Right hindlimb (tissue), 1 donor: ENCODE results near the gene ISYNA1.

Experiments
- DNase-seq: peaks from one replicate; pipeline ENCODE4 v3.0.0-alpha.2; 2018

Gene ISYNA1

DNA sequence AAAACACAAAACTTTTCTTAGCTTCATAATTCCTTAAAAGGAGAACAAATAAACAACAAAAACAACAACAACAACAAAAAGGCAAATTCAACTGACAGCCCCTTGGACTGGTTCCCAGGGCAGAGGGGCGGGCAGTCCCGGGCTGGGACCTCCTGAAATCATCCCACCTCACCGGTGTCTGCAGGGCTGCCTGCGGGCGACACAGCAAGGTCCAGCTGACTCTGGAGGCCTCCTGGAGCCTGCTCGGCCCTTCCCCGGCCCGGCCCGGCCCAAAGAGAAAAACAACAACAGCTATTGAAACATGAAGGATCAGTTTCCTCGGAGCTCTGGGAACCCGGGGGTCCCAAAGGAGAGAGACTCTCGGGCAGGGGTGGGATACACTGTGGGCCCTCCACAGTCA is 5.0 kb upstream of the ISYNA1 start:
- DNase-seq, result no peak

DNA sequence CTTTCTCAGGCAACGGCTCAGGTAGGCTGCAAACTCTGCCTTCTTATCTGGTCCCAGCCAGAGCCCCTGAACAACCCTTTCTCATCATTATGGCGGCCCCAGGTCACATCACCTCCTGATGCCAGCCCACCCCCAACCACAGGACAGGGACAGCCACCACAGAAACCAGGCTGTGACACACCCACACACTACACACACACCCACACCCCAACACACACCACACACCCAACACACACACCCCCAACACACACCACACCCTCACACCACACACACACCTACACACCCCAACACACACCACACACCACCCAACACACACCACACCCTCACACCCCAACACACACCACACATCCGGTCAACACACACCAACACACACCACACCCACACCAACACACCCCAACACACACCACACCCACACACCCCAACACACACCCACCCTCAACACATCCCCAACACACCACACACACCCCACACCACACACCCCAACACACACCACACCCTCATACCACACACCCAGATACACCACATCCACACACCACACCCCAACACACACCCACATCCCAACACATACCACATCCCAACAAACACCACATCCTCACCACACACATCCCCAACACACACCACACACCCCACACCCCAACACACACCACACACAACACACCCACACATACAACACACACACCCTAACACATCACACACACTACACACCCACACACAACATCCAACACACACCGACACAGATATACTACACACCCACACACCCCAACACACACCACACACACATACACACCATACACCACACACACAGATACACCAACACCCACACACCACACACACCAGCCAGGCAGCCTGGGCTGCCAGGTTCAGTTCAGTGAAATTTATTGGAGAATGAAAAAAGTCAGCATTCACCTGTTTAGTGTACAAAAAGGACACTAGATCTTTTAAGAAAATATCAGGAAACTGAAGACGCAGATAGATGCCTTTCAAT is 4.2 kb upstream of the ISYNA1 start:
- no peak for DNase-seq

- no peak for DNase-seq
Measured at GRCh38 chr19:18440936-18441803, 3.2 kb upstream of the ISYNA1 start.

DNA sequence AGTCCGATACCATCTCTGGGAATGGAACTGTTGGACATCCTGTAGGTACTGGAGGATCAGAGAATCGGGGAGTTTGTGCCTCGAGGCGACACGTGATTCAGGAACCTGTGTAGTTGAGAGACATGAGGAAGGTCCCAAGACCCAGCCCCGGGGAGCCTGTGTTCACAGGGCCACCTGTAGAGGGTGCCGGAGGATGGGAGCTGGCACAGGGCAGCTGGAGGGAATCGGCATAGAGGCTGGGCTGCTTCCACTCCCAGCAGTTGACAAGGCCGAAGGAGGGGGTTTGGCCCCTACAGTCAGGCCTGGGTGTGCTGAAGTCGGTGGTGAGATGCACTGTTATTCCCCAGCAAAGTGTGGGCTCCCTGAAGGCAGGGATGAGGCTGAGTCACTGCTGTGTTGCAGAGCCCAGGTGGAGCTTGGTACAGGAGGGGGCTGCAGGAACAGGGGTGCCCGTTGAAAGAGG is 2.5 kb upstream of the ISYNA1 start:
- no peak for DNase-seq

DNA sequence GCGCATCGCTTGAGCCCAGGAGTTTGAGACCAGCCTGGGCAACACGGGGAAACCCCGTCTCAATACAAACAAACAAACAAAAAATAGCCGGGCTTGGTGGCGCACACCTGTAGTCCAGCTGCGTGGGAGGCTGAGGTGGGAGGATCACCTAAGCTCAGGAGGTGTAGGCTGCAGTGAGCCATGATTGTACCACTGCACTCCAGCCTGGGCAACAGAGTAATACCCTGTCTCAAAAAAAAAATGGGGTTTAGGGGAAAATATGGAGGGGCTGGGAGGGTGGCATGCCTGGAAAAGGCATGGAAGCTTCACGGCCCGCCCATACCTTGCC is 1.9 kb upstream of the ISYNA1 start:
- DNase-seq, result no peak

- DNase-seq, result no peak
Measured at GRCh38 chr19:18439025-18439909, 1.3 kb upstream of the ISYNA1 start.

- DNase-seq, result peak; percentile 69
Measured at GRCh38 chr19:18438331-18439024, 545 bp upstream of the ISYNA1 start.

GRCh38 chr19:18436671-18437490 is 1.1 kb downstream of the ISYNA1 start:
- DNase-seq, result peak; percentile 86

- no peak for DNase-seq
Measured at GRCh38 chr19:18435842-18436670, 1.9 kb downstream of the ISYNA1 start.

- DNase-seq, result no peak
Measured at GRCh38 chr19:18435178-18435841, 2.6 kb downstream of the ISYNA1 start.

- no peak for DNase-seq
Measured at GRCh38 chr19:18434411-18435175, 3.3 kb downstream of the ISYNA1 start.

DNA sequence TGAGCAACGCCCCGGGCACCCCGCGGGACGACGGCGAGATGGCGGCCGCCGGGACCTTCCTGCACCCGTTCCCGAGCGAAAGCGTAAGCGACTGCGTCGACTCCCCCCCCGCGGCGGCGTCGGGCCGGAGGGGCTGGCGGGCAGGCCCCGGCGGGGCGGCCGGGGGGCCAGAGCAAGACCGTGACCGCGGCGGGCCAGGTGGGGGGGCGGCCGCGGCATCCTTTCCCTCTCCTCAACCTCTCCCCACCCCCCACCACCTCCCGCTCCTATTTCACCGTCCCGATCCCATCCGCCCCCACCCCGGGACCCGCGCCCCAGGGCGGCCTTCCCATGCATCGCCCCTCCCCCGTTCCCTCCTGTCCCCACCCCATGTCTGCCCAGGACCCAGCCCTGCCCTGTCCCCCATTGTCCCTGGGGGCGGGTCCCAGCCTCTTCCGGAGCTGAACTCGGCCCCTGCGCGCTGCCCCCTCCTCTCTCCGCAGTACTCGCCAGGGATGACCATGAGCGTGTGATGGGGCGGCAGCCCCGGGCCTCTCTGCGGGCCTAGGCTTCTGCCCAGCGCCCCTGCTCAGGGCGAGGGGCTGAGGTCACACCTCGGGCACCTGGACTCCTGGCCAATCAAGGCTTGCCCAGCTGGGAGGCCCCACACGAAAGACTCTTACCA is 4.1 kb downstream of the ISYNA1 start:
- peak; percentile 64 for DNase-seq

- DNase-seq, result peak; percentile 72
Measured at GRCh38 chr19:18433015-18433691, 4.8 kb downstream of the ISYNA1 start.

DNA sequence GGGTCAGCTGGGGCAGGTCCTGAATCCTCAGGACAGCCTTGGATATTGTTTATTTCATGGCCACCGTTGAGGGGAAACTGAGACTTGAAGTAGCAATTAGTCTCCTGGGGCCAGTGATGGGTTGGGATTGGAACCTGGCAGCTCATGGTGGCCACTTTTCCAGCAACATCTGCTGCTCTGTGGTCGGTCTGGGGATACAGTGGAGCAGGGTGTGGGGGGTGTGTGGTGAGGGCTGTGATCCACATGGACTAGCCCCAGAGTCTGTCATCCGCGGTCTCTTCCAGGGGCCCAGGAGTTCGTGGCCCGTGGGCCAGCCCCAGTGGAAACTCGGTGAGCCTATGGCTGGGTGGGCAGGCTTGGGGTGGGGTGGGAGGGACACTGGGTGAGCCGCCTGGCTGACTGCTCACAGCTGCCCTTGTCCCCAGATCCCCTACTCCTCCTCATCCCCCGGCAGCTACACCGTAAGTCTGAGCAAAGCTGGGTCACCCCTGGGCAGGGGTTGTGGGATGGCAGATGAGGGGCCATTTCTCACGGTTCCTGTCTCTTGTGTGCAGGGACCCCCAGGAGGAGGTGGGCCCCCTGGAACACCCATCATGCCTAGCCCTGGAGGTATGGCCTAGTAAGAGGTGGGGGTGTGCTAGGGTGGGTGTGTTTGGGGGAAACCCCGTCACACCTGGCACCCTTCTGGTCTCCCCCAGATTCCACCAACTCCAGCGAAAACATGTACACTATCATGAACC is 5.5 kb downstream of the ISYNA1 start:
- no peak for DNase-seq

DNA sequence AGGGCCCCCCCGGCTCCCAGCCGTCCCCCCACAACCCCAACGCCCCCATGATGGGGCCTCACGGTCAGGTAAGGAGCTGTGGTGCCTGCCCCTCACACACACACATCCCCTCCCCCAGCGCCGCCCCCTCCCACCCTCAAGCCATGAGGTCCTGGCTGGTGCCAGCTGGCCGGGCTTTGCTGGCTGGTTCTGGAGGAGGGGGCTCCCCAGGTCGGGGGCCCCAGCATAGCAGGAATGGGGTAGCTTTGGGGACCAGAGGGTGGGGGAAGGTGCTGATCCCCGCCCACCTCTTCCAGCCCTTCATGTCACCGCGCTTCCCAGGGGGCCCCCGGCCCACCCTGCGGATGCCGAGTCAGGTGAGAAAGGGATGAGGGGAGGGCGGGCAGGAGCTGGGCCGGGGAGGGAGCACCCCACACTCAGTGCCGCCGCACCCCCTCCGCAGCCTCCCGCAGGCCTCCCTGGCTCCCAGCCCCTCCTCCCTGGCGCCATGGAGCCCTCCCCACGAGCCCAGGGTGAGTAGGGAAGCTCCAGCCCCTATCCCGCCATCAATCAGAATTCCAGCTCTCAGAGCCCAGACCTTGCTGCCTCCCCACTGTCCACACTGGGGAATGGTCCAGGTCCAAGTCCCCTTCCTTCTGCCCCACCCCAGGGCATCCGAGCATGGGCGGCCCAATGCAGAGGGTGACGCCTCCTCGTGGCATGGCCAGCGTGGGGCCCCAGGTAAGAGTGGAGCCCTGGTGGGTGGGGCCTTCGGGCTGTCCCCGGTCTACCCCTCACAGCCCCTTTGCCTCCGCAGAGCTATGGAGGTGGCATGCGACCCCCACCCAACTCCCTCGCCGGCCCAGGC is 6.4 kb downstream of the ISYNA1 start:
- DNase-seq, result no peak
